Measurements from ENCODE around the gene VN1R2.
A peak's percentile ranks its signal among the peaks of the same experiment; 100 is the strongest.
"Not testable (repeated sequence)": the region's sequence is repeated elsewhere in the genome, so short reads cannot be mapped to it uniquely, and the experiment has no call there.

Gene VN1R2

GRCh38 chr19:53257715-53258342 is at the start of gene VN1R2:
Gene VN1R2 (plus strand): TSS chr19:53258292. CDS start chr19:53258376, 84 bp downstream.
- DNase-seq (ENCODE audit: low spot score): not testable (repeated sequence)

GRCh38 chr19:53211554-53211953 is 46.5 kb upstream of the VN1R2 start:
- DNase-seq (ENCODE audit: low spot score): not testable (repeated sequence)

- DNase-seq (ENCODE audit: low spot score): no peak
Observed at GRCh38 chr19:53212703-53213320, 45.3 kb upstream of the VN1R2 start.

GRCh38 chr19:53222716-53223115 is 35.4 kb upstream of the VN1R2 start:
- not testable (repeated sequence) for DNase-seq (ENCODE audit: low spot score)

GRCh38 chr19:53224606-53225005 is 33.5 kb upstream of the VN1R2 start:
- DNase-seq (ENCODE audit: low spot score): no peak

- no peak for DNase-seq (ENCODE audit: low spot score)
Observed at GRCh38 chr19:53237114-53237777, 20.8 kb upstream of the VN1R2 start.

- DNase-seq (ENCODE audit: low spot score): no peak
Observed at GRCh38 chr19:53246498-53246897, 11.6 kb upstream of the VN1R2 start.

- peak; percentile 94 for DNase-seq (ENCODE audit: low spot score)
Observed at GRCh38 chr19:53254411-53255341, 3.4 kb upstream of the VN1R2 start, which contains the start of gene ZNF677. Gene ZNF677 (minus strand): TSS chr19:53254873. CDS start chr19:53251550, 3,323 bp downstream.

GRCh38 chr19:53267623-53268022 is 9.5 kb downstream of the VN1R2 start, which contains the start of gene VN1R4:
Gene VN1R4 (minus strand): TSS chr19:53267723. CDS start chr19:53267665, 58 bp downstream.
- DNase-seq (ENCODE audit: low spot score): not testable (repeated sequence)

GRCh38 chr19:53269861-53270260 is 11.8 kb downstream of the VN1R2 start:
- not testable (repeated sequence) for DNase-seq (ENCODE audit: low spot score)

GRCh38 chr19:53272044-53272443 is 14.0 kb downstream of the VN1R2 start:
- DNase-seq (ENCODE audit: low spot score): no peak

- DNase-seq (ENCODE audit: low spot score): no peak
Observed at GRCh38 chr19:53275480-53275879, 17.4 kb downstream of the VN1R2 start.

GRCh38 chr19:53281947-53282346 is 23.9 kb downstream of the VN1R2 start:
- DNase-seq (ENCODE audit: low spot score): not testable (repeated sequence)

- no peak for DNase-seq (ENCODE audit: low spot score)
Observed at GRCh38 chr19:53285087-53285486, 27.0 kb downstream of the VN1R2 start.

GRCh38 chr19:53290758-53291549 is 32.9 kb downstream of the VN1R2 start:
- no peak for DNase-seq (ENCODE audit: low spot score)

- no peak for DNase-seq (ENCODE audit: low spot score)
Observed at GRCh38 chr19:53294786-53295441, 36.8 kb downstream of the VN1R2 start.

- DNase-seq (ENCODE audit: low spot score): not testable (repeated sequence)
Observed at GRCh38 chr19:53301341-53301740, 43.2 kb downstream of the VN1R2 start.

- no peak for DNase-seq (ENCODE audit: low spot score)
Observed at GRCh38 chr19:53308339-53308811, 50.3 kb downstream of the VN1R2 start.
